D721Med (cell line): Measurements from ENCODE around the gene ASXL2.

Experiments used
- DNase-seq: peaks from one replicate; pipeline ENCODE4 v3.0.0; 2011; ENCODE audit warnings: low spot score; ENCODE audit not compliant: insufficient read length
- FAIRE-seq: peaks from 2 replicates; lab custom pipeline; 2011; peaks lifted over from hg19 to GRCh38; lab: Jason Lieb, UNC
- TF ChIP-seq, protein P1 (sequence below): IDR thresholded peaks from 2 replicates; pipeline ENCODE4 v1.5.1; 2012; ENCODE audit warnings: mild to moderate bottlenecking, control low read depth; ENCODE audit not compliant: insufficient read depth; ENCODE audit errors: missing control alignments

The ASXL2 gene

DNA sequence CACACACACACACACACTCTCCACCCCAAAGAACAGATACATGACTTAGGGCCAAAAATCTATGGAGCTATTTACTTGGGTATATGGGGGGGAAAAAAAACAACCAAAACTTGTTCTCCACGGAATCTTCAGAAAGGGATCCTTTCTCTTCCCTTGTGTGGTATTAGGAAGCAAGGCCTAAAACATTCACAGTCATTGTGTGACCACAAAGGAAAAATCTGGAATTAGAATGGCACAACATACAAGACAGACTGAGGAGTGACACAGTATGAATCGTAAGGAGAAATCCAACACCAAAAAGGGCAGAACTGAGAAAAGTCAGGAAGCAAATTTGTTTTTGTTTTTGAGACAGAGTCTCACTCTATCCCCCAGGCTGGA lies 70.3 kb downstream of the ASXL2 start:
- TF ChIP-seq, protein P1, sequence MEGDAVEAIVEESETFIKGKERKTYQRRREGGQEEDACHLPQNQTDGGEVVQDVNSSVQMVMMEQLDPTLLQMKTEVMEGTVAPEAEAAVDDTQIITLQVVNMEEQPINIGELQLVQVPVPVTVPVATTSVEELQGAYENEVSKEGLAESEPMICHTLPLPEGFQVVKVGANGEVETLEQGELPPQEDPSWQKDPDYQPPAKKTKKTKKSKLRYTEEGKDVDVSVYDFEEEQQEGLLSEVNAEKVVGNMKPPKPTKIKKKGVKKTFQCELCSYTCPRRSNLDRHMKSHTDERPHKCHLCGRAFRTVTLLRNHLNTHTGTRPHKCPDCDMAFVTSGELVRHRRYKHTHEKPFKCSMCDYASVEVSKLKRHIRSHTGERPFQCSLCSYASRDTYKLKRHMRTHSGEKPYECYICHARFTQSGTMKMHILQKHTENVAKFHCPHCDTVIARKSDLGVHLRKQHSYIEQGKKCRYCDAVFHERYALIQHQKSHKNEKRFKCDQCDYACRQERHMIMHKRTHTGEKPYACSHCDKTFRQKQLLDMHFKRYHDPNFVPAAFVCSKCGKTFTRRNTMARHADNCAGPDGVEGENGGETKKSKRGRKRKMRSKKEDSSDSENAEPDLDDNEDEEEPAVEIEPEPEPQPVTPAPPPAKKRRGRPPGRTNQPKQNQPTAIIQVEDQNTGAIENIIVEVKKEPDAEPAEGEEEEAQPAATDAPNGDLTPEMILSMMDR = no peak
- no peak for FAIRE-seq
- DNase-seq = no peak

DNA sequence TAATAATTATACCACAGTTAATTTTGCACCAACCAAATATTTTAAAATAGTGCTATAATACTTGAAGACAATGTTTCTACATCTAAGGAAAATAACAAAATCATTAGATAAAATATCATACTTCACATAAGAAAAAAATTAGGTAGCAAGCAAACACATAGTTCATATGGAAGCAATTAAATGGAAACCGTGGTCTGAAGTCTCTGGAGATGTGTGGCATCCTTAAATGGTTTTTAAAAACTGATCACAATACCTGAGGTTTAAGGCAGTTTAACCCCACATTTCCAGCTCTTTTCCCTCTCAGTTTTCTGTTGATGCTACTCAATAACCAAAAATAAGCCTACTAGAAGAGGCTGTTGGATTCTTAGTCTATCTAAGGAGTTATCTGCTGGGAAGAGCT lies 71.3 kb downstream of the ASXL2 start:
- FAIRE-seq = no peak
- no peak for DNase-seq
- TF ChIP-seq, protein P1 = no peak

DNA sequence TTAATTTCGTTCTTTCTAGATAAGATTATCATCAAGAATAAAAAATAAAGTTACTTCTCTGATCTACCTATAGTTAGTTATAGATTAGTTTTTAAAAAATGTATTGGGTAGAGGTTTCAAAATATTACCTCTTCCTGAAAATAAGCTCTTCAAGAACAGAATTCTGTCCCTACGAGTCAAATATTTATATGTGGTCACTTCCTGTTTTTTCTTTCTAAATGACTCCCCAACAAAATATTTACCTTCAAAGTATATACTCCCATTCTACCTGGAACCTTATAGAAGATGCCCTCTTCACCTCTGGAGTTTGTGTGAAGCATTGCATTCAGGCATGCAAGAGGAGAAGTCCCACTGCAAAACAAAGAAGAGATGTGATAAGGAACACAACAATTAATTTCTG lies 72.3 kb downstream of the ASXL2 start:
- no peak for FAIRE-seq
- TF ChIP-seq, protein P1 = no peak
- no peak for DNase-seq

DNA sequence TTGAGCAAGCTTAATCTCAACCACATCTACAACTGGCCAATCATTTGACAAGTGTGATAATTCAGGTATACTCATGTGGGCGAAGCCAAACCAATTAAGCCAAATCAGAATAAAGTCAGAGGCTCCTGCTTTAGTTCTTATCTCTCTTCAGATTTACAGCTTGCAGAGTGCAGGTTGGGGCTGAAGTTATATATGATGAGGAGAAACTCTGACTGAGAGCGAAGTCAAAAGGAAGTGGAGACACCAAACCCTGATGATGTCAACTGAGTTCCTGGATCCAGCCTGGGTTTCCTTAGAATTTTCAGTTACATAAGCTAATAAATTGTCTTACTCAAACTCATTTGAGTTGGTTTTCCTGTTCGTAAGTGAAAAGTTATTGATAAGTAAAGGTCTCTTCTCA lies 73.9 kb downstream of the ASXL2 start:
- TF ChIP-seq, protein P1 = no peak
- DNase-seq = no peak
- no peak for FAIRE-seq

DNA sequence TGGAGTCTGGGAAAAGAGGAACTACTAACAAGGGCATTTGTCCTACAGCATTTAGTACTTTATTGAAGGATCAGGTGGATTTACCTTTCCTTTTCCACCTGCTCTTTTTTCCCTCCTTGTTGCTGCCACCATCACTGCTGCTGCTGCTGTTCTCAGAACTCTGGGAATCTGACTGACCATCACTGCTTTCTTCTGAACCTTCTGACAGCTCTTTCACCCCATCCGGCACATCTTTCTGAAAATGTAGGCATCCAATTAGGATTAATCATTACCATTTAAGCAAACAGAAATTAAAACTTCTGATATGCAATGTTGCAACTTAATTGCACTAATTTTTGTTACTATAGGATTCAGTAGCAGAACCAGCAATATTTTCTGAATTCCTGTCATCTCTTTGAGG lies 79.0 kb downstream of the ASXL2 start:
- FAIRE-seq (no peak), DNase-seq (no peak)
- TF ChIP-seq, protein P1 = no peak

DNA sequence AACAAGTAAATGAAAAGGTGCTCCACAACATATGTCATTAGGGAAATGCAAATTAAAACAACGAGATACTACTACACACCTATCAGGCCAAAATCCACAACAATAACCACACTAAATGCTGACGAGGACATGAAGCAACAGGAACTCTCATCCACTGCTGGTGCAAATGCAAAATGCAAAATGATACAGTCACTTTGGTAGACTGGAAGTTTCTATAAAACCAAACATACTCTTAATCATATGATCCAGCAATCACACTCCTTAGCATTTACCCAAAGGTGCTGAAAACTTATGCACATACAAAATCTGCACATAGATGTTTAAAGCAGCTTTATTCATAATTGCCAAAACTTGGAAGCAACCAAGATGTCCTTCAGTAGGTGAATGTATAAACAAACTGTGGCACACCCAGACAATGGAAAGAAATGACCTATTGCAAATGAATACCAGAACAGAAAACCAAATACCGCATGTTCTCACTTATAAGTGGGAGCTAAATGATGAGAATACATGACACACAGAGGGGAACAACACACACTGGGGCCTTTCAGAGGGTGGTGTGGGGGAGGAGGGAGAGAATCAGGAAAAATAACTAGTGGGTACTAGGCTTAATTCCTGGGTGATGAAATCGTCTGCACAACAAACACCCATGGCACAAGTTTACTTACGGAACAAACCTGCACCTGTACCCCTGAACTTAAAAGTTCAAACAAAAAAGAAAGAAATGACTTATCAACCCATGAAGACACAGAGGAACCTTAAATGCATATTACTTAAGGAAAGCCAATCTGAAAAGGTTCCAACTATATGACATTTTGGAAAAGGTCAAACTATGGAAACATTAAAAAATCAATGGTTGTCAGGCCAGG lies 80.4 kb downstream of the ASXL2 start:
- no peak for FAIRE-seq
- TF ChIP-seq, protein P1 = no peak
- no peak for DNase-seq
